ENCODE data around the gene BECN2.

The BECN2 gene, protein sequence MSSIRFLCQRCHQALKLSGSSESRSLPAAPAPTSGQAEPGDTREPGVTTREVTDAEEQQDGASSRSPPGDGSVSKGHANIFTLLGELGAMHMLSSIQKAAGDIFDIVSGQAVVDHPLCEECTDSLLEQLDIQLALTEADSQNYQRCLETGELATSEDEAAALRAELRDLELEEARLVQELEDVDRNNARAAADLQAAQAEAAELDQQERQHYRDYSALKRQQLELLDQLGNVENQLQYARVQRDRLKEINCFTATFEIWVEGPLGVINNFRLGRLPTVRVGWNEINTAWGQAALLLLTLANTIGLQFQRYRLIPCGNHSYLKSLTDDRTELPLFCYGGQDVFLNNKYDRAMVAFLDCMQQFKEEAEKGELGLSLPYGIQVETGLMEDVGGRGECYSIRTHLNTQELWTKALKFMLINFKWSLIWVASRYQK

DNA sequence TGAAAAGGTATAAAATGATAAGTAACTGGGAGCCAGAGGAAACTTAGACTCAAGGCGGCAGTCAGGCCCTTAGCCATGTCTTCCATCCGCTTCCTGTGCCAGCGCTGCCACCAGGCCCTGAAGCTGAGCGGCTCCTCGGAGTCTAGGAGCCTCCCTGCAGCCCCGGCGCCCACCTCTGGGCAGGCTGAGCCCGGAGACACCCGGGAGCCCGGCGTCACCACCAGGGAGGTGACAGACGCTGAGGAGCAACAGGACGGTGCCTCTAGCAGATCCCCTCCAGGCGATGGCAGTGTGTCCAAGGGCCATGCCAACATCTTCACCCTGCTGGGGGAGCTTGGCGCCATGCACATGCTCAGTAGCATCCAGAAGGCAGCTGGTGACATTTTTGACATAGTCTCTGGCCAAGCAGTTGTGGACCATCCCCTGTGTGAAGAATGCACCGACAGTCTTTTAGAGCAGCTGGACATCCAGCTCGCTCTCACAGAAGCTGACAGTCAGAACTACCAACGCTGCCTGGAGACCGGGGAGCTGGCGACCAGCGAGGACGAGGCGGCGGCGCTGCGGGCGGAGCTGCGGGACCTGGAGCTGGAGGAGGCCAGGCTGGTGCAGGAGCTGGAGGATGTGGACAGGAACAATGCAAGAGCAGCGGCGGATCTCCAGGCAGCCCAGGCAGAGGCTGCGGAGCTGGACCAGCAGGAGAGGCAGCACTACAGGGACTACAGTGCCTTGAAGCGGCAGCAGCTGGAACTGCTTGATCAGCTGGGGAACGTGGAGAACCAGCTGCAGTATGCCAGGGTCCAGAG is at the start of gene BECN2:
TSS of gene BECN2 (plus strand) at position 76 of the 803 bp plus-strand sequence. CDS start at position 76, 0 bp downstream.
- DNase-seq = no peak

DNA sequence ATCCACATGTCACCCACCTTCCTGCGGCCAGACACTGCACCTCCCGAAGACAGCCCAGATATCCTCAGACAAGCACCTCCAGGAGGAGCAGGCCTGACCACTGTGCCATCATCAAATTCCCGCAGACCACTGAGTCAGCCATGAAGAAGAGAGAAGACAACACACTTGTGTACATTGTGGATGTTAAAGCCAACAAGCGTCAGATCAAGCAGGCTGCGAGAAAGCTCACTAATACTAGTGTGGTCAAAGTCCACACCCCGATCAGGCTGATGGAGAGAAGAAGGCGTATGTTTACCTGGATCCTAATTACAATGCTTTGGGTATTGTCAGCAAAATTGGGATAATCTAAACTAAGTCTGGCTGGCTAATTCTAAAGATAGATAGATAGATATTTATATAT is 41.4 kb upstream of the BECN2 start:
- DNase-seq = no peak

DNA sequence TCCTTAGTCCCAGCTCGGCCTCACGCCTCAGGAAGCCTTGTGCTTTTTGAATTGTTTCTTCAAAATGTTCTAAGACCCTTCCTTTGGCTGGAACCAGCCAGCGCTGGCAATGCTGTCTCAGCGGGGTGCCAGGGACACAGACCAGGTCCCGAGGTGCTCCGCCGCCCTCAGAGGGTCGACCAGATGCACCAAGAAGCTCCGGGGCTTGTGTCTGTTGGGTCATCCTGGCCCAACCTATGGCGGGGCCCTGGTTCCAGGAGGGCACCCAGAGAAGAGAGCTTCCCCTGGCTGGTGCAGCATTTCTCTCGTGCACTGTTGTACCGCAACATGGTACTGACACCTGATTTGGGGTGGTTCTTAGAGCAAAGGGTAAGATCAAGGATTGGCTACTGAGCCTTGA is 40.1 kb upstream of the BECN2 start:
- DNase-seq = no peak

DNA sequence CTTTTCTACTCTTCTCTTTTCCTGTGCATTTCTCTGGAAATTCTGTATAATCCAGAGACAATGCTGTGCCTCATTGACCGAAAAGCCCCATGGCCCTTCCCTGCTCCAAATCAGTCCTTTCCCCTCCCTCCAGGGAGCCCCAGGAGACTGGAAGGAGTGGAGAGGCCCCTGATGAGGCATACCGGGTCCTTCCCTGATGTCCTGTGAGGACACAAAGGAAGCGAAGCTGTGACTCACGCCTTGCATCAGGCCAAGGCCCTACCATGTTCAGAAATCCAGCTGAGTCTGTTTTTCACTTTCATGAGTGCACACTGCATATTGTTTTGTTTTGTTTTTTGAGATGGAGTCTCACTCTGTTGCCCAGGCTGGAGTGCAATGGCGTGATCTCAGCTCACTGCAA is 38.7 kb upstream of the BECN2 start:
- DNase-seq = peak; percentile 70

DNA sequence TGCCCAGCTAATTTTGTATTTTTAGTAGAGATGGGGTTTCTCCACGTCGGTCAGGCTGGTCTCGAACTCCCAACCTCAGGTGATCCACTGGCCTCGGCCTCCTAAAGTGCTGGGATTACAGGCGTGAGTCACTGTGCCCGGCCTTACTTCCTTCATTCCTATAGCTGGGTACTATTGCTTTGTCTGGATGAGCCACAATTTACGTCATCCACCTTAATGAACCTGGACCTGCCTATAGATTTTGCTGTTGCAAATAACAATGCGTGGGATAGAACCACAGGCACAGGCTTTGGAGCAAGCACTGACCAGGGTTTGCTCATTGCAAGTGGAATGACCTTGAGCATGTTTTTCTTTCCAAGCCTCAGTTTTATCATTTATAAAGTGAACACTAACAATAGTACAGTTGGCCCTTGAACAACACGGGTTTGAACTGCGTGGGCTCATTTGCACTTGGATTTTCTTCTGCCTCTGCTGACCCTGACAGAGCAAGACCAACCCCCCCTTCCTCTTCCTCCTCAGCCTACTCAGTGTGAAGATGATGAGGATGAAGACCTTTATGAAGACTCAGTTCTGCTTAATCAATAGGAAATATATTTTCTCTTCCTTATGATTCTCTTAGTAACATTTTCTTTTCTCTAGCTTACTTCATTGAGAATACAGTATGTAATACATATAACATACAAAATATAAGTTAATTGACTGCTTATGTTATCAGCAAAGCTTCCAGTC is 33.3 kb upstream of the BECN2 start:
- DNase-seq = no peak

DNA sequence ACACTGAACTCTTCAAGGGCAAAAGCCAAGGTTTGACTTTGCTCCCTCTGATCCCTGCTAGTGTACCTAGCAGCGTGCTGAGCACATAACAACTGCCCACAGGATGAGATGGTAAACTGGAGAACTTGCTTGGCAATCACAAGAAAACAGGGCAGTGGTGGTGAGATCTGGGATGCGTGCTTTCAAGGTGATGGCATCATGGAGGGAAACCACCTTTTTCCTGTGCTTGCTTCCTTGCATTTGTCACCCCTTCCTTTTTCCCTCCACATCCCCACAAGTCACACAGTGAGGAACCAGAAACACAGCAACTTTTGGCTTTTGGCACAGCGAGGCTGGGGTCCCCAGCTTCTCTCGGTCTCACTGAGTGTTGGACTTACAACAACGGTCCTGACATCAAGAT is 31.4 kb upstream of the BECN2 start:
- no peak for DNase-seq

DNA sequence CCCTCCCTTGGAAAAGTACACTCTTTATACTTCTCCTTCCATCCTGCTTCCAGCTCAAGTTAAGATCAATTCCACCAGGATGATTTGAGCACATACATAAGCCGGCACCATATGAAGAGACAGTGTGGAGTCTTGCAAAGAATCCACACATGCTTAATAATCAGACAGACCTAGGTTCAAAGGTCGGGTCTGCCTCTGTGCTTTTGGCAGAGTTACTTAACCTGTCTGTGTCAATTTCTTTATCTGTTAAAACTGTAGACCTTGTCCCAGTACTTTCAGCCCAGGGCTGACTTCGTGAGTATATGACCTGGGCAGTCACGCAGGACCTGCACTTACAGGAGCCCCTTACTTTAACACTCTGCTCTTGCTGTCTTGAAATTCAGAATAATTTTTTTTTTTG is 30.2 kb upstream of the BECN2 start:
- no peak for DNase-seq

DNA sequence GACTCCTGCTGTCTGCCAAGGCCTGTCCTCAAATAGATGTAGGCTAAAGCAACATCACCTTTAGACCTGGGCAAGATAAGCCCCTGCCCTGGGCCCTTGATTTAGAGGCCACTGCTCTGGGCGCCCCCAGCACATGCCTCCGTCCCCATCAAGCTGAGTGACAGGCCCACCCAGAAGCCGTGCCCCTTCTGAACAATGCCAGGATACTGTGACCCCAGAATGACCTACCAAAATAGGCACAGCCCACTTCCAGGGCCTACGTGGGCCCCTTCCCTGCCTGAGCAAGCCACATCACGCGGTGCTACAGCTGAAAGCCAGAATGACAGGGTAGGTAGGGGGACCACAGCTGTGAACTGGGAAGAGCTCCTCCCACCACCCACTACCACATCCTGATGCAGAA is 24.7 kb upstream of the BECN2 start:
- DNase-seq = no peak

DNA sequence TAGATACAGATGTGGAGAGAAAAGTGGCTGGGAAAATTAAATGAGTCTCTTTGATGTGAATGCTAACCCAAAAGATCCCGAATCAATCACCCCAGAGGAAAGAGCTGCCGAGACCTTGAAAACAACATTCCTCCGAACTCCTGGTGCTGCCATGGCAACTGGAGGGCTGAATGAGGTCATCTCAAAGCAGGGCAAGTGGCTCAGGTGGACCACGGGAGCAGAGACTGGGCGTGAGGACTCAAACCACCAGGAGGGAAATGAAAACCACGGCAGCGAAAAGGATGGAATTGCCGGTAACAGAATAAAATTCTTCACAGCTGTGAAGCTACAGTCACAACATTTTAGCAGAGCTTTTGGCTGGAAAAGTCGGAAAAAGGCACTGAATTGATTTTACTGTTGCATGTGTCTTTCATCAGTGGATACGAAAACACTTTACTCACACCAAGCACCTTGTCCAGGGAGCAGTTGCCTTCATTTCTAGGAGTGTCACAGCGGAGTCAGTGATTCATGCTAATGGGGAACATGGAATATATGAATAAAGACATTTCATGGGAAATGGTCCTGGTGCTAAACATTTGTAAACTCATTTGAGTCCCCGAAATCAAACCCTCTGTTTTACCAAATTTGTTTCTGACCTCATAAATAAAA is 23.2 kb upstream of the BECN2 start:
- no peak for DNase-seq

DNA sequence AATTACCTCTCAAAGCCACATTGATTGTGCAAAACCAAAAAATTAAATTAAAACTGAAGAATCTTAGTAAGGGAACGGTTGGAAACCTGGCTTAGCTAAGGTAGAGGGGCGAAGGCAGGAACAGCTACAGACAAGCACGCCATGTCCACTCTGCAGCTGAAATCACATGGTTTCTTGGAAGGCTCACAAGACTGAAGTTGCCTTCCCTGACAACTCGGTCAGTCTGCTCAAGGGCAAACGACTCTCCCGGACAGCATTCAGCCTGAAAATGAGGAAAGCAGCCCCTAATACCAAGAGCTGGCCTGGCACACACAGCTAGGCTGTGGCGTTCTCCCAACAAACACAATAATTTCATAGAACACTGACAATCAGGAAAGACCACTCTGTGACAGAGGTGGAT is 22.7 kb upstream of the BECN2 start:
- no peak for DNase-seq

DNA sequence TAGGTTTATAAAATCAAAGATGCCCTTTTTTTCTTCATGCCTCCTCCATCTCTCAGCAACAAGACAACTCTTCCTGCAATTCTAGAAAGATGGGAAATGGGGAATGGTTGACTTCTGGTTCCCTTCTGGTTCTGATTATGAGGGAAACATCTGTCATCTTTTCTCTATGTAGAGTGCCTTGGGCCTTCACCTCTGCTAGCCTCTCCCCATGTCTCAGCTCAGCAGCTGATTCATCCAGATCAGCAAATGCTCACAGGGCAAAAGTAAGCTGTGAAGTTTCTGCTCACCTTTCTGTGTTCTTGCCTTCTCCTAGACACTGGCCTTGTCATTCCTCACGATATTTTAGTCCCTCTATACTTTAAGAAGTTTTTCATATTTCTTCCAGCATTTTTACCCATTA is 17.8 kb upstream of the BECN2 start:
- DNase-seq = no peak

DNA sequence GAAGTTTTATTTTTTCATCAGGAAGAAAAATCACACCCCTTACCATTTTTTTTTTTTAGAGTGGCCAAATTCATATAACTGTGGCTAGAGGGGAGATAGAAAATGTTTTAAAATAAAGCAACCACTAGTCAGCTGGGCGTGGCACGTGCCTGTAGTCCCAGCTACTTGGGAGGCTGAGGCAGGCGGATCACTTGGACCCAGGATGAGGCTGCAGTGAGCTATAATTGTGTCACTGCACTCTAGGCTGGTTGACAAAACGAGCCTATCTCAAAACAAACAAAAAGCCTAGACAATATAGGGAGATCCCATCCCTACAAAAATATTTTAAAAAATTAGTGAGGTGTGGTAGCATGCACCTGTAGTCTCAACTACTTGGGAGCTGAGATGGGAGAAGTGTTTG is 14.8 kb upstream of the BECN2 start:
- no peak for DNase-seq

DNA sequence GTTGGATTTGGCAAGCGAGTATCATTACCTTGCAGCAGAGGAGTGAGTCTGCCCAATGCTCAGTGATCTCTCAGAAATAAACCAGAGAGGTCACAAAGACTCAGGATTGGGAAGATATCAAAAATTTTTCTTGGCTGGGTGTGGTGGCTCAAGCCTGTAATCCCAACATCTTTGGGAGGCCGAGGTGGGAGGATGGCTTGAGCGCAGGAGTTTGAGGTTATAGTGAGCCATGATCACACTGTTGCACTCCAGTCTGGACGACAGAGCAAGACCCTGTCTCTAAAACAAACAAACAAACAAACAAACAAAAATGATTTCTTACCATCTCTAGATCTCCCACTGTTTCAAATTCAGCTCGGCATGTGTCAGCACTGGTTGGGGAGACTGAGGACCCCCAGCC is 13.3 kb upstream of the BECN2 start:
- DNase-seq = no peak

DNA sequence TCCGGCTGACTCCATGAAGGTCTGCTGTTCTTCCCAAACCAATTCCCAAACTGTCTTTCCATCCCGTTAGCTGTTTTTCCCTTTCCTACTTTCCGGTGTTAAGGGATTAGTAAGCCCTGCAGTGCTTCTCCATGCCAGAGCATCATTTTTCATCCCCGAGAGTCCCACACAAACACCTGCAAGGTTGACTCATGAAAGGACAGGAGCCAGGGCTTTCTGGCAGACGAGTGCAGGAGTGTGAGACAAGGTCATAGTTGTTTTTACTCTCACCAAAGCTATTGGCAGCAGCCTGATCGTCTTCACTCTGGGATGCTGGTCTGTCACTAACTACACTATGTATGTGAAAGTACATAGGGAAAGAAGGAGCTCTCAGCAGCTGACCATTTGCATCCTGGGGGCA is 10.2 kb upstream of the BECN2 start:
- no peak for DNase-seq

DNA sequence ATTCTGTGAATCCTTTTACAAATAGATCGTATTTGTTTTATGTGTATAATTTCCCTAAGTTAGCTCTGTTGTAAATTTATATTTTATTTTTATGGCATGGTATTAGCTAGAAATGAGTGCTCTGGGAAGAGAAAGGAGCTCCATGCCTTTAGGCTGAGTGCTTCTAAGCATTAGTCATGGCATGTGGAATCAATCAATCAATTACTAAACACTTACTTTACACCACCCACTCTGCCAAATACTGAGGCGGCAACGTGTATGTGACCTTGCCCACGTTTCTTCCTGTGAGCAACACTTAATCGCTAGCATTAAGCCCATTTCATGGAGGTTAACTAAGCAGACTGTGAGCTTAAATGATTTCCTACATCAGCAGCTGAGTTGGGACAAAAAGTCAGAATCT is 7.2 kb upstream of the BECN2 start:
- DNase-seq = no peak

DNA sequence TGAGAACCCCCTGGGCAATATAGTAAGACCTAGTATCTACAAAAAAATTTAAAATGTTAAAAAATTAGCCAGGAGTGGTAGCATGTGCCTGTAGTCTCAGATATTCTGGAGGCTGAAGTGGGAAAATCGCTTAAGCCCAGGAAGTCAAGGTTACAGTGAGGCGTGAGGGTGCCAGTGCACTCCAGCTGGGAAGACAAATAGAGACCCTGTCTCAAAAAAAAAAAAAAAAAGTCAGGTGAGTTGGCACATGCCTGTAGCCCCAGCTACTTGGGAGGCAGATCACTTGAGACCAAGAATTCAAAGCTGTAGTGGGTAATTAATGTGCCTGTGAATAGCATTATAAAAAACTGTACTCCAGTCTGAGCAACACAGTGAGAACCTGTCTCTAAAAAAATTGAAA is 4.6 kb downstream of the BECN2 start:
- DNase-seq = no peak

DNA sequence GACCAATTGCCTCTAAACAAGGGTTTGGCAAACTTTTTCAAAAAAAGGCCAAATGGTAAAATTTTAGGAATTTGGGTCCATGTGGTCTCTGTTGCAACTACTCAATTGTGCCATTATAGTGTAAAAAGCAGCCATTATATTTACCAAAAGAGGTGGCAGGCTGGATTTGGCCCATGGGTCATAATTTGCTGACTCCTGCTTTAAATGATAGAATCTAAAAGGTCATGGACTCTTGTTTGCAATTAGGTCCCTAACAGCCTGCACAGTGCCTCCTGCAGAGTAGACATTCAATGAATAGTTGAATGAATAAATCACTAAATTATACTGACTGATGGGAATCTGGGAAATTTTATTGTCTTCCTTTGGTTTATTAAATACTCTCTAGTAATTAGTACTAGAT is 6.2 kb downstream of the BECN2 start:
- DNase-seq = no peak

DNA sequence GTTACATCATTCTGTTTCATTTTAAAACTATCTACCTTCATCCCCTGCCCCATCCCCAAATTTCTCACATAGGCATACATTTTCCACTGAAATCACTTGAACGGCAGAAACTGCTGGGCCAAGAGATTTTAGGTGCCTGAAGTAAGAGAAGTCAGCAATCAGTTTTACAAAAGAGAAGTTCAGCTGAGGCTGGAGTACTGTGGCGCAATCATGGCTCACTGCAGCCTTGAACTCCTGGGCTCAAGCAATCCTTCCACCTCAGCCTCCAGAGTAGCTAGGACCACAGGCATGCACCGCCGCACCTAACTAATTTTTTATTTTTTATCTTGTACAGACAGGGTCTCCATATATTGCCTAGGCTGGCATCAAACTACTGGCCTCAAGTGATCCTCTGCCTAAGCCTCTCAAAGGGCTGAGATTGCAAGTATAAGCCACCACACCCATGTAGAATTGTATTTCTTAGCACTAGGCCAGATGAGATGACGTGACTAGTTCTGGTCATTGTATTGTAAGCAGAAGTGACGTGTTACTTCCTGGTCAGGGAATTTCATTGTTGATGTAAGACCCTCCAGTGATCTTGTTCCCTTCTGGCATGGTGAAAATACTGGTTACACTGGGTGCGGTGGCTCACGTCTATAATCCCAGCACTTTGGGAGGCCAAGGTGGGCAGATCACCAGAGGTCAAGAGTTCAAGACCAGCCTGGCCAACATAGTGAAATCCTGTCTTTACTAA is 7.1 kb downstream of the BECN2 start:
- peak; percentile 80 for DNase-seq

DNA sequence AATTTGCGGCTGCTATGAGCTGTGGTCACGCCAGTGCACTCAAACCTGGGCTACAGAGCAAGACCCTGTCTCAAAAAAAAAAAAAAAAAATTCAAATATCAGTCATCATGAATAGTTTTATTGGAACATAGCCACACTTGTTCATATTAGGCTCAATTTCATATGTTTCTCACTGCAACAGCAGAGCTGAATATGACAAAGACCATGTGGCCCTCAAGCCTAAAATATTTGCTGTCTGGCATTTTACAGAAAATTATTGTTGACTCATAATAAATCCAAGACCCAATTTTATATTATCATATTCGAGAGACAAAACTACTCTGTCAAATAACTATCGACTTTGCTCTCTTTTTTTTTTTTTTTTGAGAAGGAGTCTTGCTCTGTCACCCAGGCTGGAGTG is 11.0 kb downstream of the BECN2 start:
- DNase-seq = no peak

DNA sequence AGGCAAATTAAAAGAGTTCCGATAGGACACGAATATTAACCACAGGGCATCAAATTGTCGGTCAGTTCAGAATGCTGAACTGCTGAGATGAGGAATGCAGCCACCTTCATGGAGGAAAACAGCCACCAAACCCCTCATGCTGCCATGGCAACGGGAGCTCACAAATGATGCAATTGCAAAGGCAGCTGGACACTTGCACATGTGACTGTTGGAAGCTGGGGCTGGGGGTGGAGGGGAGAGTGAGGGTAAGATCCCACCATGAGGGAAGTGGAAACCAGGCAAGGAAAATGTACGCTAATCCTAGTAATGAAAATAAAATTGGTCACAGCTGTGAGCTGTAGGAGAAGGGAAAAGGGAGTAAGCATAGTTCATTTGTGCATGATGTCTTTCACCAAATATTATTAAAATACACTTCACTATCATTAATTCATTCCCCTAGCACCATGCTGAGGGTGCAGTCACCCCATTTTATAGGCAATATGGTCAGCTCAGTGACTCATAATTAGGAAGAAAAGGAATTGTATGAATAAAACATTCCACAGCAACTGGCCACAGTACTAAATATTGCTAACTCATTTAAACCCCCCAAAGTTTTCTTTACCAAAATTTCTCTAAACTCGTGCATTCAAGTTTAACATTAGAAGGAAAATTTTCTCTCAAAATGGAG is 15.3 kb downstream of the BECN2 start:
- DNase-seq = no peak

DNA sequence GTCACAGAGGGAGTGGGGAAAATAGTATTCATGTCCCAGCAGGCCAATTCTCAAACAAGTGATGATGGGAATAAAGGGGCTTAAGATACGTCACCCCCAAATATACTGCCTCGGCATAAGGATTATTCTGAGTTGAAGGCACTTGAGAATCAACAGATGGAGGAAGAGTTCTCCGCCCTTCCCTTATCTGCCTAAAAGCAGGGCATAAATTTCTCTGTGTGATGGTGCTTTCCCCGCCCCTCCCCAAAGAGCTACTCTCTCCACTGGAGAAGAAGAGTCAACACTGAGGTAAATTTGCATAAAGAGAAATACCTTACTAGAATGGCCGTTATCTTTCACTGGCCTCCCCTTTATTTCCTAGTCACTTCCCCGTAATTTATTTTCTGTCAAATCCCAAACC is 18.7 kb downstream of the BECN2 start:
- DNase-seq = no peak

DNA sequence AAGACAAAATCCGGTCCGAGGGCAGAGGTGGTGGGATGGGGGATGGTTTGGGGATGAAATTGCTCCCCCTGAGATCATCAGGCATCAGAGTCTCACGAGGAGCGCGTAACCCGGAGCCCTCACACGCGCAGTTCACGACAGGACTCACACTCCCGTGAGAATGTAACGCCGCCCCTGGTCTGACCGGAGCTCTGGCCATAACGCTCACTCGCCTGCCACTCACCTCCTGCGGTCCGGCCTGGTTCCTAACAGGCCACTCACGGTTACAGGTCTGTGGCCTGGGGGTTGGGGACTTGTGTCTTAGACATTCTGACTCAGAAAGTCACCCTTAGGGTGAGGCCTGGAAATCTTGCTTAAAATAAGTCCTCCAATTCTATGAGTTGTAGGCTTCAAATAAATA is 21.5 kb downstream of the BECN2 start:
- no peak for DNase-seq
